K562 (cell line): ENCODE results near the gene CEP70.

Experiments used
- CEBPB ChIP-seq: fragments of 450-650 bp; IDR thresholded peaks from 2 replicates; pipeline ENCODE4 v1.6.1; 2016; ENCODE audit warnings: missing genetic modification characterization, missing compliant biosample characterization
- MLX ChIP-seq, 2 experiments: fragments of 450-650 bp in 1 of 2; sonication (generic) in 1 of 2; formaldehyde crosslinking; conservative IDR thresholded peaks; 2 replicates each; pipeline versions ENCODE4 v1.4.0 to v1.8.1; 2020 to 2022; ENCODE audit warnings: mild to moderate bottlenecking in 1 of 2, missing genetic modification reagents in 1 of 2
- MYC ChIP-seq, 2 experiments: fragments of 250-450 bp in 1 of 2; sonication (Bioruptor Pico) in 1 of 2; IDR thresholded peaks; 2 replicates each; pipeline versions ENCODE4 v1.5.1 to v1.6.1; 2012 to 2021; ENCODE audit warnings: low read depth in 2 of 2, borderline replicate concordance in 1 of 2, improper control_type of control experiment in 1 of 2, low read length in 1 of 2, mild to moderate bottlenecking in 1 of 2, moderate library complexity in 1 of 2
- NCOA4 ChIP-seq: fragments of 450-650 bp; IDR thresholded peaks from 2 replicates; pipeline ENCODE4 v1.6.1; 2018; ENCODE audit warnings: mild to moderate bottlenecking; ENCODE audit not compliant: partially characterized antibody
- NONO ChIP-seq, 2 experiments: fragments of 200-400 bp in 1 of 2; fragments of 450-650 bp in 1 of 2; formaldehyde crosslinking in 1 of 2; IDR thresholded peaks; 2 replicates each; pipeline ENCODE4 v1.6.1; 2017; ENCODE audit warnings: low read depth in 2 of 2, mild to moderate bottlenecking in 2 of 2, moderate library complexity in 2 of 2, low read length in 1 of 2
- POLR2H ChIP-seq: IDR thresholded peaks from 2 replicates; pipeline ENCODE4 v1.6.1; 2016; ENCODE audit warnings: missing genetic modification characterization, low read depth, mild to moderate bottlenecking, control low read depth, missing compliant biosample characterization, moderate library complexity
- TAF15 ChIP-seq: fragments of 200-400 bp; formaldehyde crosslinking; IDR thresholded peaks from 2 replicates; pipeline ENCODE4 v1.6.1; 2017; ENCODE audit warnings: mild to moderate bottlenecking, low read depth, low read length, moderate library complexity
- TEAD4 ChIP-seq, 2 experiments: sonication (generic) in 1 of 2; formaldehyde crosslinking in 1 of 2; IDR thresholded peaks; 2 replicates each; pipeline versions ENCODE4 v1.6.1 to v1.8.0; 2012 to 2022; ENCODE audit warnings: borderline replicate concordance in 1 of 2, inconsistent platforms in 1 of 2, low read length in 1 of 2, mild to moderate bottlenecking in 1 of 2, missing genetic modification reagents in 1 of 2
- UBTF ChIP-seq, 2 experiments: IDR thresholded peaks; 2 replicates each; pipeline ENCODE4 v1.6.1; 2012; ENCODE audit warnings: improper control_type of control experiment in 2 of 2, low read depth in 2 of 2, low read length in 2 of 2, borderline replicate concordance in 1 of 2
- ZFP1 ChIP-seq: fragments of 450-650 bp; formaldehyde crosslinking; IDR thresholded peaks from 2 replicates; pipeline ENCODE4 v1.4.0; 2020; ENCODE audit warnings: mild to moderate bottlenecking, mixed read lengths
- ZHX1 ChIP-seq: fragments of 150-350 bp; conservative IDR thresholded peaks from 2 replicates; pipeline ENCODE4 v1.6.1; 2014; ENCODE audit warnings: low read length
- ZKSCAN3 ChIP-seq: fragments of 250-450 bp; sonication (Bioruptor Pico); IDR thresholded peaks from 2 replicates; pipeline ENCODE4 v1.4.0; 2020
- ZNF274 ChIP-seq: IDR thresholded peaks from 2 replicates; pipeline ENCODE4 v1.6.1; 2011; ENCODE audit warnings: low read depth, mild to moderate bottlenecking, low read length, moderate library complexity, borderline replicate concordance
- ZNF740 ChIP-seq, 3 experiments: fragments of 200-800 bp in 1 of 3; sonication (Bioruptor generic) in 1 of 3; sonication (generic) in 1 of 3; formaldehyde crosslinking in 1 of 3; IDR thresholded peaks; 2 replicates each; pipeline versions ENCODE4 v1.6.1 to v1.8.0; 2016 to 2022; ENCODE audit warnings: mild to moderate bottlenecking in 2 of 3, missing compliant biosample characterization in 2 of 3, missing genetic modification characterization in 2 of 3, missing genetic modification reagents in 1 of 3

- TF ChIP-seq NONO (IDR thresholded peaks at IDR 0.05; ENCODE audit: low read depth in 2 of 2, low read length in 1 of 2): no peak
- no peak for TF ChIP-seq CEBPB
- TF ChIP-seq ZNF740 (CRISPR knock-in tag; IDR thresholded peaks at IDR 0.05): no peak
- no peak for TF ChIP-seq ZNF740 (tag; IDR thresholded peaks at IDR 0.05)
- no peak for TF ChIP-seq ZKSCAN3 (CRISPR knock-in tag)
- no peak for TF ChIP-seq UBTF (IDR thresholded peaks at IDR 0.05; ENCODE audit: borderline replicate concordance in 1 of 2, low read depth in 2 of 2, low read length in 2 of 2)
- no peak for TF ChIP-seq ZHX1
- TF ChIP-seq NCOA4: no peak
- no peak for TF ChIP-seq ZNF274
- TF ChIP-seq MLX (CRISPR knock-in tag; conservative IDR thresholded peaks at IDR 0.05): no peak
- TF ChIP-seq ZFP1 (CRISPR knock-in tag): no peak
- no peak for TF ChIP-seq POLR2H (tag)
- TF ChIP-seq TAF15: no peak
- no peak for TF ChIP-seq TEAD4 (IDR thresholded peaks at IDR 0.05; ENCODE audit: low read length)
- no peak for TF ChIP-seq TEAD4 (CRISPR knock-in tag; IDR thresholded peaks at IDR 0.05; ENCODE audit: borderline replicate concordance)
- no peak for TF ChIP-seq MYC (IDR thresholded peaks at IDR 0.05; ENCODE audit: low read depth, low read length)
- TF ChIP-seq MYC (CRISPR knock-in tag; IDR thresholded peaks at IDR 0.05; ENCODE audit: borderline replicate concordance, low read depth): no peak
Observed at GRCh38 chr3:138588445-138588844, 5.6 kb downstream of the CEP70 start.
